Activated T-cell treated with anti-CD3 and anti-CD28 coated beads for 4 hours (primary cell): Measurements from ENCODE around the gene RANBP6.

Experiments
- DNase-seq: peaks from one replicate; pipeline ENCODE4 v3.0.0-alpha.2; 2020

The RANBP6 gene

GRCh38 chr9:6006749-6007057 lies 8.7 kb downstream of the RANBP6 start:
- DNase-seq: no peak

GRCh38 chr9:6000955-6001354 lies 14.5 kb downstream of the RANBP6 start:
- DNase-seq: no peak

GRCh38 chr9:5999443-6000101 lies 15.9 kb downstream of the RANBP6 start:
- DNase-seq: no peak

GRCh38 chr9:5994493-5994892 lies 20.9 kb downstream of the RANBP6 start:
- DNase-seq: no peak

GRCh38 chr9:5988265-5988664 lies 27.2 kb downstream of the RANBP6 start:
- DNase-seq: no peak

GRCh38 chr9:5983042-5983441 lies 32.4 kb downstream of the RANBP6 start:
- DNase-seq: no peak

- DNase-seq: no peak
Measured at GRCh38 chr9:5982317-5982716, 33.1 kb downstream of the RANBP6 start.

GRCh38 chr9:5978523-5978922 lies 36.9 kb downstream of the RANBP6 start:
- no peak for DNase-seq

- no peak for DNase-seq
Measured at GRCh38 chr9:5976674-5977397, 38.6 kb downstream of the RANBP6 start.

GRCh38 chr9:5971740-5972139 lies 43.7 kb downstream of the RANBP6 start:
- DNase-seq: no peak
